MM.1S (cell line): ENCODE measurements around the gene RALA.
"Not testable (repeated sequence)": the region's sequence is repeated elsewhere in the genome, so short reads cannot be mapped to it uniquely, and the experiment has no call there.

Experiments used
- DNase-seq: peaks from one replicate; pipeline ENCODE4 v3.0.0-alpha.2; 2015
- H2AFZ ChIP-seq: fragments of 300-600 bp; sonication (generic); 2 replicates; pipeline ENCODE4 v1.6.0; 2016; ENCODE audit warnings: antibody characterized with exemption, low read length
- H3F3A ChIP-seq: fragments of 300-600 bp; sonication (generic); 2 replicates; pipeline ENCODE4 v1.6.1; 2016; ENCODE audit warnings: mild to moderate bottlenecking, antibody characterized with exemption, low read length, moderate library complexity, mixed read lengths; ENCODE audit not compliant: insufficient read depth
- H3K27ac ChIP-seq: fragments of 300-600 bp; sonication (generic); 2 replicates; pipeline ENCODE4 v1.5.1; 2016; ENCODE audit warnings: mild to moderate bottlenecking, low read length
- H3K27me3 ChIP-seq: fragments of 300-600 bp; sonication (generic); replicated peaks from 2 replicates; pipeline ENCODE4 v1.6.0; 2016; ENCODE audit warnings: low read length; ENCODE audit not compliant: insufficient read depth
- H3K36me3 ChIP-seq: fragments of 300-600 bp; sonication (generic); replicated peaks from 2 replicates; pipeline ENCODE4 v1.6.1; 2016; ENCODE audit warnings: mild to moderate bottlenecking, low read length, mixed read lengths; ENCODE audit not compliant: insufficient read depth
- H3K4me1 ChIP-seq: fragments of 300-600 bp; sonication (generic); 2 replicates; pipeline ENCODE4 v1.6.1; 2016; ENCODE audit warnings: low read length, mixed read lengths
- H3K4me2 ChIP-seq: fragments of 300-600 bp; sonication (generic); 2 replicates; pipeline ENCODE4 v1.6.0; 2016; ENCODE audit warnings: low read depth, low read length
- H3K4me3 ChIP-seq: fragments of 300-600 bp; sonication (generic); 2 replicates; pipeline ENCODE4 v1.5.1; 2016; ENCODE audit warnings: low read length, mixed read lengths
- H3K79me2 ChIP-seq: fragments of 300-600 bp; sonication (generic); 2 replicates; pipeline ENCODE4 v1.6.1; 2016; ENCODE audit warnings: mixed run types, low read length, mixed read lengths
- H3K9ac ChIP-seq: fragments of 300-600 bp; sonication (generic); 2 replicates; pipeline ENCODE4 v1.6.1; 2016; ENCODE audit warnings: low read length, mixed read lengths
- H3K9me2 ChIP-seq: fragments of 300-600 bp; sonication (generic); replicated peaks from 2 replicates; pipeline ENCODE4 v1.6.1; 2016; ENCODE audit warnings: mild to moderate bottlenecking, low read length, mixed read lengths; ENCODE audit not compliant: insufficient read depth
- H3K9me3 ChIP-seq: fragments of 300-600 bp; sonication (generic); replicated peaks from 2 replicates; pipeline ENCODE4 v1.6.1; 2016; ENCODE audit warnings: mild to moderate bottlenecking, low read length, mixed read lengths; ENCODE audit not compliant: insufficient read depth
- H4K20me1 ChIP-seq: fragments of 300-600 bp; sonication (generic); 2 replicates; pipeline ENCODE4 v1.6.1; 2016; ENCODE audit warnings: mild to moderate bottlenecking, low read length, moderate library complexity, mixed read lengths; ENCODE audit not compliant: insufficient read depth
- CTCF ChIP-seq: fragments of 300-600 bp; sonication (generic); IDR thresholded peaks from 2 replicates; pipeline ENCODE4 v1.5.1; 2016; ENCODE audit warnings: antibody characterized with exemption, low read length, mixed read lengths
- EZH2 ChIP-seq: fragments of 300-600 bp; sonication (generic); optimal IDR thresholded peaks from 2 replicates; pipeline ENCODE3; 2017; ENCODE audit warnings: low read depth, mild to moderate bottlenecking, antibody characterized with exemption, low read length, mixed read lengths
- EZH2phosphoT487 ChIP-seq: fragments of 300-600 bp; sonication (generic); IDR thresholded peaks from 2 replicates; pipeline ENCODE4 v1.6.1; 2018; ENCODE audit warnings: antibody characterized with exemption, low read length

RALA gene

DNA sequence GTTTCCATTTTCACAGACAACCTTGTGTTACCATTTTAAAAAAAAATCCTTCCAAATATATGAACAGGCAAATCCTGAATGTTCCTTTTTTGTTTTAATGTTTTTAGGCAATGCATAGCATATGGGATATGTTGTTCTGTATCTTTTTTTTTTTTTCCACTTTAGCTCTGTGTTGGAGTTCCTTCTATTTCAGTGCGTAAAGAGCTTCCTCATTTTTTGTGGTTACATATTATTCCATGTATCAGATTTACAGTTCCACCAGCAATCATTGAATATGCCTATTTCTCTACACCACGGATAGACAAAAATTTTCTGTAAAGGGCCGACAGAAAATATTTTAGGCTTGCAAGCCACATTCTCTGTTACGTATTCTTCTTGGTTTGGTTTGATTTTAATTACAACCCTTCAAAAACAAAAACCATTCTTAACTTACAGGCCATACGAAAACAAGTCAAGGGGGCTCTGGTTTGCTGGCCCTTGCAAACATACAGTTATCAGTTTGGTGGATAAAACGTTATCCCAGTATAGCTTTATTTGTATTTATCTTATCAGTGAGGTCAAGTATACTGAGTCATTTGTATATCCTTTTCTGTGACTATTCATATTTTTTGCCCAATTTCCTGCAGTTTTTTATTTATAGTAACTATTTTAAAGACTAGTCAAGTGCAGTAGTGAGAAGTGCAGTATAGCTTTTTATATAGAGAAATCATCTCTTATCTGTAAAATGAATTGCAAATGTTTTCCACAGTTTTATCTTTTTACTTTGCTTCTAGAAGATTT is 55.7 kb downstream of the RALA start:
- H2AFZ ChIP-seq = no peak overlapping the region
- no peaks in the 10 kb centered on the region for H4K20me1 ChIP-seq
- TF ChIP-seq CTCF = no peak
- no peak for TF ChIP-seq EZH2phosphoT487
- TF ChIP-seq EZH2 = no peak
- H3K9me3 ChIP-seq = no peaks in the 10 kb centered on the region
- no peaks in the 10 kb centered on the region for H3K9me2 ChIP-seq
- H3K9ac ChIP-seq = no peak overlapping the region
- no peak overlapping the region for H3K4me2 ChIP-seq
- H3K79me2 ChIP-seq = peaks cover 54% of the 10 kb centered on the region
- no peak overlapping the region for H3K4me3 ChIP-seq
- H3K27ac ChIP-seq = no peak overlapping the region
- no peaks in the 10 kb centered on the region for H3K36me3 ChIP-seq
- no peaks in the 10 kb centered on the region for H3K27me3 ChIP-seq
- H3K4me1 ChIP-seq = no peaks in the 10 kb centered on the region
- no peaks in the 10 kb centered on the region for H3F3A ChIP-seq
- no peak for DNase-seq

GRCh38 chr7:39679874-39680273 is 56.5 kb downstream of the RALA start:
- not testable (repeated sequence) for H3K4me2 ChIP-seq, H3K4me3 ChIP-seq, DNase-seq, H4K20me1 ChIP-seq, H3K9me3 ChIP-seq, H3K9ac ChIP-seq, H3K27me3 ChIP-seq, H3K9me2 ChIP-seq, H3K4me1 ChIP-seq, H3F3A ChIP-seq, H3K36me3 ChIP-seq, H2AFZ ChIP-seq, H3K27ac ChIP-seq
- H3K79me2 ChIP-seq = peaks cover 57% of the 10 kb centered on the region

- no peak for DNase-seq
- no peak overlapping the region for H2AFZ ChIP-seq
- H4K20me1 ChIP-seq = no peaks in the 10 kb centered on the region
- no peak overlapping the region for H3K4me2 ChIP-seq
- H3K27ac ChIP-seq = no peak overlapping the region
- H3K4me1 ChIP-seq = peaks cover 10% of the 10 kb centered on the region; the same call in 1 of the 2 replicates
- no peaks in the 10 kb centered on the region for H3K27me3 ChIP-seq
- no peaks in the 10 kb centered on the region for H3K36me3 ChIP-seq
- H3K4me3 ChIP-seq = no peak overlapping the region
- no peak overlapping the region for H3K9ac ChIP-seq
- H3F3A ChIP-seq = no peaks in the 10 kb centered on the region
- H3K79me2 ChIP-seq = peaks cover 44% of the 10 kb centered on the region
- no peaks in the 10 kb centered on the region for H3K9me3 ChIP-seq
- TF ChIP-seq EZH2phosphoT487 (no peak), EZH2 (no peak), CTCF (no peak)
- H3K9me2 ChIP-seq = no peaks in the 10 kb centered on the region
These were observed 58.6 kb downstream of the RALA start for GRCh38 chr7:39681887-39682441.
